Glomerular visceral epithelial cell (primary cell): ENCODE results near the gene TFDP3.

Source experiments
- DNase-seq: peaks from one replicate; pipeline ENCODE4 v3.0.0-alpha.2; 2016; ENCODE audit errors: extremely low spot score

The TFDP3 gene

GRCh38 chrX:133185938-133186337 is 32.2 kb downstream of the TFDP3 start:
- DNase-seq, result no peak

GRCh38 chrX:133185119-133185518 is 33.0 kb downstream of the TFDP3 start:
- no peak for DNase-seq

GRCh38 chrX:133183806-133184205 is 34.3 kb downstream of the TFDP3 start:
- DNase-seq, result no peak

- no peak for DNase-seq
These were observed 38.7 kb downstream of the TFDP3 start for GRCh38 chrX:133179500-133179899.

GRCh38 chrX:133177202-133177601 is 41.0 kb downstream of the TFDP3 start:
- no peak for DNase-seq

GRCh38 chrX:133175605-133176004 is 42.5 kb downstream of the TFDP3 start:
- DNase-seq, result no peak

- DNase-seq, result no peak
These were observed 43.0 kb downstream of the TFDP3 start for GRCh38 chrX:133175162-133175561.

GRCh38 chrX:133171962-133172708 is 46.0 kb downstream of the TFDP3 start:
- peak; percentile 33 for DNase-seq
